ENCODE data around the gene FBXL13.
"Not testable (repeated sequence)": the region's sequence is repeated elsewhere in the genome, so short reads cannot be mapped to it uniquely, and the experiment has no call there.

FBXL13 gene

DNA sequence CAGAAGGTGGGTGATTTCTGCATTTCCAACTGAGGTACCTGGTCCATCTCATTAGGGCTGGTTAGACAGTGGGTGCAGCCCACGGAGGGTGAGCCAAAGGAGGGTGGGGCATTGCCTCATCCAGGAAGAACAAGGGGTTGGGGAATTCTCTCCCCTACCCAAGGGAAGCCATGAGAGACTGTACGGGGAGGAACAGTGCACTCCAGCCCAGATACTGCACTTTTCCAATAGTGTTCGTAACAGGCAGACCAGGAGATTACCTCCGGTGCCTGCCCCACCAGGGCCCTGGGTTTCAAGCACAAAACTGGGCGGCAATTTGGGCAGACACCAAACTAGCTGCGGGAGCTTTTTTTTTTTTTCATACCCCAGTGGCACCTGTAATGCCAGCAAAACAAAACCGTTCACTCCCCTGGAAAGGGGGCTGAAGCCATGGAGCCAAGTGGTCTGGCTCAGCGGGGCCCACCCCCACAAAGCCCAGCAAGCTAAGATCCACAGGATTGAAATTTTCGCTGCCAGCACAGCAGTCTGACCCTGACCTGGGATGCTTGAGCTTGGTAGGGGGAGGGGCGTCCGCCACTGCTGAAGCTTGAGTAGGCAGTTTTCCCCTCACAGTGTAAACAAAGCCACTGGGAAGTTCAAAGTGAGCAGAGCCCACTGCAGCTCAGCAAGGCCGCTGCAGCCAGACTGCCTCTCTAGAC lies 31.6 kb upstream of the FBXL13 start:
- Mint-ChIP-seq H3K27ac (peak overlapping the region; percentile 65 to 96 (median 80)), H3K36me3 (ENCODE audit: low read depth) (peaks cover 59% of the 10 kb centered on the region), H3K27me3 (ENCODE audit: low read depth) (no peaks in the 10 kb centered on the region), H3K9me3 (peaks cover 18% of the 10 kb centered on the region), H3K4me3 (peak overlapping the region; percentile 29 to 53 (median 30)), H3K4me1 (peaks cover 22% of the 10 kb centered on the region)
- TF ChIP-seq CTCF (IDR thresholded peaks at IDR 0.05; ENCODE audit: unreplicated experiment in 3 of 3): no peak

DNA sequence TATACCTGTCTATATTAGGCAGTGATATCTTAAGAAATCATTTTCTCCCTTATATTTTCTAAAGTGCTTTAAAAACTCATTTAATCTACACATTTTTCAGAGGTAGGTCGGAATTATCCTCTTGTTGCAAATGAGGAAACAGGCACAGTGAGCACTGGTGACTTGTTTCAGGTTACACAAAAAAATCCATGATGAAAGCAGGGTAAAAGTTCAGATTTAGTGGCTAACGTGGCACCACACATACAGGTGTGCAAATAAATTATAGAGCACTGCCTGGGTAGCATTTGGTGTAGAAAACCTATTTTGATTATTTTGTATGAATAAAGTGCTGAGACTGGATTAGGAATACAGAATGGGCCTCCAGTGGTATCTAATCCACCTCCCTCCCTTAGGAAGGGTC lies 26.9 kb upstream of the FBXL13 start:
- H3K27me3 Mint-ChIP-seq (ENCODE audit: low read depth): no peaks in the 10 kb centered on the region
- peaks cover 40% of the 10 kb centered on the region for H3K36me3 Mint-ChIP-seq (ENCODE audit: low read depth)
- no peak overlapping the region for H3K27ac Mint-ChIP-seq
- H3K4me1 Mint-ChIP-seq: peaks cover 15% of the 10 kb centered on the region
- no peak overlapping the region for H3K4me3 Mint-ChIP-seq
- H3K9me3 Mint-ChIP-seq: no peaks in the 10 kb centered on the region
- TF ChIP-seq CTCF (IDR thresholded peaks at IDR 0.05; ENCODE audit: unreplicated experiment in 3 of 3): no peak

- TF ChIP-seq CTCF (IDR thresholded peaks at IDR 0.05; ENCODE audit: unreplicated experiment in 3 of 3): no peak
- H3K9me3 Mint-ChIP-seq: no peaks in the 10 kb centered on the region
- no peak overlapping the region for H3K4me3 Mint-ChIP-seq
- H3K27ac Mint-ChIP-seq: no peak overlapping the region
- peaks cover 6% of the 10 kb centered on the region for H3K4me1 Mint-ChIP-seq
- peaks cover 47% of the 10 kb centered on the region for H3K36me3 Mint-ChIP-seq (ENCODE audit: low read depth)
- no peaks in the 10 kb centered on the region for H3K27me3 Mint-ChIP-seq (ENCODE audit: low read depth)
Observed at GRCh38 chr7:103100348-103100747, 25.8 kb upstream of the FBXL13 start.

GRCh38 chr7:103097041-103097440 lies 22.4 kb upstream of the FBXL13 start:
- H3K27ac Mint-ChIP-seq: no peak overlapping the region
- no peak for TF ChIP-seq CTCF (IDR thresholded peaks at IDR 0.05; ENCODE audit: unreplicated experiment in 3 of 3)
- no peaks in the 10 kb centered on the region for H3K9me3 Mint-ChIP-seq
- H3K27me3 Mint-ChIP-seq (ENCODE audit: low read depth): no peaks in the 10 kb centered on the region
- peaks cover 55% of the 10 kb centered on the region for H3K36me3 Mint-ChIP-seq (ENCODE audit: low read depth)
- no peaks in the 10 kb centered on the region for H3K4me1 Mint-ChIP-seq
- no peak overlapping the region for H3K4me3 Mint-ChIP-seq

GRCh38 chr7:103095558-103095957 lies 21.0 kb upstream of the FBXL13 start:
- H3K4me1 Mint-ChIP-seq; H3K4me3 Mint-ChIP-seq; H3K27ac Mint-ChIP-seq; H3K27me3 Mint-ChIP-seq (ENCODE audit: low read depth); H3K9me3 Mint-ChIP-seq: not testable (repeated sequence)
- peaks cover 55% of the 10 kb centered on the region for H3K36me3 Mint-ChIP-seq (ENCODE audit: low read depth)

GRCh38 chr7:103094102-103094501 lies 19.5 kb upstream of the FBXL13 start:
- peaks cover 61% of the 10 kb centered on the region for H3K36me3 Mint-ChIP-seq (ENCODE audit: low read depth)
- no peak overlapping the region for H3K4me3 Mint-ChIP-seq
- peak in 1 of 3 experiments; percentile 22 for TF ChIP-seq CTCF (IDR thresholded peaks at IDR 0.05; ENCODE audit: unreplicated experiment in 3 of 3)
- H3K27me3 Mint-ChIP-seq (ENCODE audit: low read depth): no peaks in the 10 kb centered on the region
- no peak overlapping the region for H3K27ac Mint-ChIP-seq
- no peaks in the 10 kb centered on the region for H3K4me1 Mint-ChIP-seq
- no peaks in the 10 kb centered on the region for H3K9me3 Mint-ChIP-seq
